Hematopoietic multipotent progenitor cell treated with erythropoietin and hydrocortisone succinate and interleukin-3 and kit ligand, for 8 days (in vitro differentiated cells): ENCODE results near the gene OSM.
A peak's percentile ranks its signal among the peaks of the same experiment; 100 is the strongest.

ENCODE experiments used
- DNase-seq: peaks from one replicate; pipeline ENCODE4 v3.0.0-alpha.2; 2015

OSM gene

GRCh38 chr22:30297276-30297990 is 30.8 kb upstream of the OSM start:
- DNase-seq: no peak

- no peak for DNase-seq
Observed at GRCh38 chr22:30296833-30297232, 30.2 kb upstream of the OSM start.

GRCh38 chr22:30296324-30296723 is 29.7 kb upstream of the OSM start:
- DNase-seq: no peak

- no peak for DNase-seq
Observed at GRCh38 chr22:30295576-30295975, 28.9 kb upstream of the OSM start.

- no peak for DNase-seq
Observed at GRCh38 chr22:30294830-30295229, 28.2 kb upstream of the OSM start.

- no peak for DNase-seq
Observed at GRCh38 chr22:30294066-30294465, 27.4 kb upstream of the OSM start.

- no peak for DNase-seq
Observed at GRCh38 chr22:30293026-30293425, 26.4 kb upstream of the OSM start.

GRCh38 chr22:30292069-30292970 is 25.7 kb upstream of the OSM start:
- no peak for DNase-seq

GRCh38 chr22:30291058-30291892 is 24.6 kb upstream of the OSM start:
- no peak for DNase-seq

- DNase-seq: no peak
Observed at GRCh38 chr22:30290342-30291057, 23.8 kb upstream of the OSM start.

- no peak for DNase-seq
Observed at GRCh38 chr22:30289980-30290313, 23.3 kb upstream of the OSM start.

- peak; percentile 98 for DNase-seq
Observed at GRCh38 chr22:30289141-30289979, 22.7 kb upstream of the OSM start, which contains the start of gene CASTOR1. TSS of gene CASTOR1 (minus strand) at chr22:30289505. CDS start at chr22:30289497, 8 bp downstream.

GRCh38 chr22:30288419-30289140 is 21.9 kb upstream of the OSM start:
- DNase-seq: no peak

GRCh38 chr22:30287648-30288418 is 21.2 kb upstream of the OSM start:
- DNase-seq: peak; percentile 92

- DNase-seq: peak; percentile 79
Observed at GRCh38 chr22:30286813-30287647, 20.4 kb upstream of the OSM start.

GRCh38 chr22:30286331-30286730 is 19.7 kb upstream of the OSM start:
- DNase-seq: no peak

- DNase-seq: no peak
Observed at GRCh38 chr22:30285846-30286200, 19.2 kb upstream of the OSM start.

GRCh38 chr22:30285176-30285845 is 18.7 kb upstream of the OSM start:
- no peak for DNase-seq

- DNase-seq: no peak
Observed at GRCh38 chr22:30284666-30285065, 18.0 kb upstream of the OSM start.
